ENCODE measurements around the gene USH2A. TPM values are rescaled to one million over a fixed set of nuclear protein-coding genes. Genes with fewer than 3 reads are reported as not detected.

Gene USH2A
- total RNA-seq, 1 experiment from 2014 or later, result not detected

DNA sequence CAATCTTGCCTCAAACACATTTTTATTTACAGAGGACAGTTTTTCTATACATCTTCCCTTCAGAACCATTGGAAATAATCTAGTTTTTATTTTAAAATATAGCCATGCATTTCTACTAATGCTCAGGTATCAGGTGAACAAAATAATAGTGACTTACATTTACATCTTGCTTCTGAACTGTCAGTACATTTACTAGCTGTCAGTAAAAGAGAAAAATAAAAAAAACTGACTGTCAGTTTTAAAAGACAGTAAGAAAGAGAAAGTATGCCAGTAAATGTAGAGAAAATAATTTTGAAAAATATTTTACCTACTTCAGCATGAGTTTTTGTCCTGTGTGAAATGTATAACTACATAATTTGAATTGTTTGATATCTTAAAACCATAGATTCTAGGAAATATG is 33.5 kb downstream of the USH2A start:
- RAD21 ChIA-PET (ENCODE audit: low non-redundant PET in 1 of 2, low total read pairs in 2 of 2, uncharacterized antibody in 2 of 2, unreplicated experiment in 2 of 2), result no interaction called here
- BruUV-seq (replicated peaks), result no TSS peak

More for the DNA sequence above, 33.5 kb downstream of the USH2A start:
- H3K27me3 ChIP-seq (ENCODE audit: insufficient read depth, low read length), result no peaks in the 10 kb centered on the region
- intact Hi-C loops (cut with micrococcal nuclease), result no loop called here
- ATAC-seq, result no peak
- POLR2A ChIA-PET, result no interaction called here
- no peak overlapping the region for H3K27ac ChIP-seq (ENCODE audit: low read depth, low read length)
- H3K79me2 ChIP-seq (ENCODE audit: insufficient read depth, low read length), result no peaks in the 10 kb centered on the region
- DNase-seq (ENCODE audit: low read depth, low spot score), result no peak
- H3K4me3 ChIP-seq (replicated peaks in 1 of 2; ENCODE audit: low read depth in 1 of 2, low read length in 2 of 2), result no peak overlapping the region
- no peaks in the 10 kb centered on the region for H3K9me2 ChIP-seq (ENCODE audit: insufficient read depth)
- H2AFZ ChIP-seq (ENCODE audit: low read depth, low read length, poor library complexity, severe bottlenecking), result no peak overlapping the region
- no peaks in the 10 kb centered on the region for H3K36me3 ChIP-seq (ENCODE audit: control insufficient read depth in 1 of 2, insufficient read depth in 2 of 2, low read length in 2 of 2)
- TF ChIP-seq ZFX (IDR thresholded peaks at IDR 0.05), result no peak
- TF ChIP-seq, protein P1, sequence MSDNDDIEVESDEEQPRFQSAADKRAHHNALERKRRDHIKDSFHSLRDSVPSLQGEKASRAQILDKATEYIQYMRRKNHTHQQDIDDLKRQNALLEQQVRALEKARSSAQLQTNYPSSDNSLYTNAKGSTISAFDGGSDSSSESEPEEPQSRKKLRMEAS (IDR thresholded peaks at IDR 0.05), result no peak
- TF ChIP-seq, protein P2, sequence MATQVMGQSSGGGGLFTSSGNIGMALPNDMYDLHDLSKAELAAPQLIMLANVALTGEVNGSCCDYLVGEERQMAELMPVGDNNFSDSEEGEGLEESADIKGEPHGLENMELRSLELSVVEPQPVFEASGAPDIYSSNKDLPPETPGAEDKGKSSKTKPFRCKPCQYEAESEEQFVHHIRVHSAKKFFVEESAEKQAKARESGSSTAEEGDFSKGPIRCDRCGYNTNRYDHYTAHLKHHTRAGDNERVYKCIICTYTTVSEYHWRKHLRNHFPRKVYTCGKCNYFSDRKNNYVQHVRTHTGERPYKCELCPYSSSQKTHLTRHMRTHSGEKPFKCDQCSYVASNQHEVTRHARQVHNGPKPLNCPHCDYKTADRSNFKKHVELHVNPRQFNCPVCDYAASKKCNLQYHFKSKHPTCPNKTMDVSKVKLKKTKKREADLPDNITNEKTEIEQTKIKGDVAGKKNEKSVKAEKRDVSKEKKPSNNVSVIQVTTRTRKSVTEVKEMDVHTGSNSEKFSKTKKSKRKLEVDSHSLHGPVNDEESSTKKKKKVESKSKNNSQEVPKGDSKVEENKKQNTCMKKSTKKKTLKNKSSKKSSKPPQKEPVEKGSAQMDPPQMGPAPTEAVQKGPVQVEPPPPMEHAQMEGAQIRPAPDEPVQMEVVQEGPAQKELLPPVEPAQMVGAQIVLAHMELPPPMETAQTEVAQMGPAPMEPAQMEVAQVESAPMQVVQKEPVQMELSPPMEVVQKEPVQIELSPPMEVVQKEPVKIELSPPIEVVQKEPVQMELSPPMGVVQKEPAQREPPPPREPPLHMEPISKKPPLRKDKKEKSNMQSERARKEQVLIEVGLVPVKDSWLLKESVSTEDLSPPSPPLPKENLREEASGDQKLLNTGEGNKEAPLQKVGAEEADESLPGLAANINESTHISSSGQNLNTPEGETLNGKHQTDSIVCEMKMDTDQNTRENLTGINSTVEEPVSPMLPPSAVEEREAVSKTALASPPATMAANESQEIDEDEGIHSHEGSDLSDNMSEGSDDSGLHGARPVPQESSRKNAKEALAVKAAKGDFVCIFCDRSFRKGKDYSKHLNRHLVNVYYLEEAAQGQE (IDR thresholded peaks at IDR 0.05; ENCODE audit: low read depth), result no peak
- no peak for TF ChIP-seq SIN3A (IDR thresholded peaks at IDR 0.05; ENCODE audit: low read depth)
- no peak for TF ChIP-seq ELF1 (IDR thresholded peaks at IDR 0.05; ENCODE audit: borderline replicate concordance, low read depth)
- no peak for TF ChIP-seq EZH2 (IDR thresholded peaks at IDR 0.05)
- no peak for TF ChIP-seq RAD21 (IDR thresholded peaks at IDR 0.05; ENCODE audit: low read depth)
- no peak for TF ChIP-seq CEBPB (IDR thresholded peaks at IDR 0.05; ENCODE audit: low read depth)
- TF ChIP-seq TCF7L2 (IDR thresholded peaks at IDR 0.05; ENCODE audit: borderline replicate concordance, extremely low read depth, insufficient read depth, insufficient read length), result no peak
- no peak for TF ChIP-seq YY1 (IDR thresholded peaks at IDR 0.05; ENCODE audit: extremely low read depth, insufficient replicate concordance, low read depth, low read length)
- TF ChIP-seq, protein P3, sequence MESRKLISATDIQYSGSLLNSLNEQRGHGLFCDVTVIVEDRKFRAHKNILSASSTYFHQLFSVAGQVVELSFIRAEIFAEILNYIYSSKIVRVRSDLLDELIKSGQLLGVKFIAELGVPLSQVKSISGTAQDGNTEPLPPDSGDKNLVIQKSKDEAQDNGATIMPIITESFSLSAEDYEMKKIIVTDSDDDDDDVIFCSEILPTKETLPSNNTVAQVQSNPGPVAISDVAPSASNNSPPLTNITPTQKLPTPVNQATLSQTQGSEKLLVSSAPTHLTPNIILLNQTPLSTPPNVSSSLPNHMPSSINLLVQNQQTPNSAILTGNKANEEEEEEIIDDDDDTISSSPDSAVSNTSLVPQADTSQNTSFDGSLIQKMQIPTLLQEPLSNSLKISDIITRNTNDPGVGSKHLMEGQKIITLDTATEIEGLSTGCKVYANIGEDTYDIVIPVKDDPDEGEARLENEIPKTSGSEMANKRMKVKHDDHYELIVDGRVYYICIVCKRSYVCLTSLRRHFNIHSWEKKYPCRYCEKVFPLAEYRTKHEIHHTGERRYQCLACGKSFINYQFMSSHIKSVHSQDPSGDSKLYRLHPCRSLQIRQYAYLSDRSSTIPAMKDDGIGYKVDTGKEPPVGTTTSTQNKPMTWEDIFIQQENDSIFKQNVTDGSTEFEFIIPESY (IDR thresholded peaks at IDR 0.05; ENCODE audit: extremely low read depth, insufficient replicate concordance, low read length), result no peak
- no peak for TF ChIP-seq SP1 (IDR thresholded peaks at IDR 0.05; ENCODE audit: low read depth)
- no peak for TF ChIP-seq EZH2phosphoT487 (IDR thresholded peaks at IDR 0.05; ENCODE audit: borderline replicate concordance)
- TF ChIP-seq POLR2A (IDR thresholded peaks at IDR 0.05; ENCODE audit: borderline replicate concordance, extremely low read depth, insufficient read depth, insufficient read length), result no peak
- TF ChIP-seq ZNF274 (IDR thresholded peaks at IDR 0.05; ENCODE audit: low read depth, low read length), result no peak
- H3K9me3 ChIP-seq (ENCODE audit: control insufficient read depth in 1 of 2, insufficient read depth in 1 of 2, low read depth in 1 of 2, low read length in 2 of 2), result no peaks in the 10 kb centered on the region; a peak in 3 of 4 replicates
- H3K4me2 ChIP-seq (ENCODE audit: low read length), result no peak overlapping the region
- H3K9ac ChIP-seq (ENCODE audit: low read length), result no peak overlapping the region
- no peaks in the 10 kb centered on the region for H3K4me1 ChIP-seq (ENCODE audit: control insufficient read depth in 1 of 2, insufficient read depth in 2 of 2, low read length in 2 of 2)
- H4K20me1 ChIP-seq (ENCODE audit: insufficient read depth), result no peaks in the 10 kb centered on the region; the same call in 1 of the 2 replicates
- CTCF ChIA-PET, result no interaction called here

Data from HCT116 (cell line).